GM21576 (cell line): ENCODE data around the gene SNAPC3.

Source experiments
- ATAC-seq: cut with Tn5 transposase; IDR thresholded peaks from one replicate; pipeline ENCODE4 v1.9.1; 2021; ENCODE audit warnings: mild to moderate bottlenecking, moderate library complexity; ENCODE audit not compliant: unreplicated experiment

SNAPC3 gene

DNA sequence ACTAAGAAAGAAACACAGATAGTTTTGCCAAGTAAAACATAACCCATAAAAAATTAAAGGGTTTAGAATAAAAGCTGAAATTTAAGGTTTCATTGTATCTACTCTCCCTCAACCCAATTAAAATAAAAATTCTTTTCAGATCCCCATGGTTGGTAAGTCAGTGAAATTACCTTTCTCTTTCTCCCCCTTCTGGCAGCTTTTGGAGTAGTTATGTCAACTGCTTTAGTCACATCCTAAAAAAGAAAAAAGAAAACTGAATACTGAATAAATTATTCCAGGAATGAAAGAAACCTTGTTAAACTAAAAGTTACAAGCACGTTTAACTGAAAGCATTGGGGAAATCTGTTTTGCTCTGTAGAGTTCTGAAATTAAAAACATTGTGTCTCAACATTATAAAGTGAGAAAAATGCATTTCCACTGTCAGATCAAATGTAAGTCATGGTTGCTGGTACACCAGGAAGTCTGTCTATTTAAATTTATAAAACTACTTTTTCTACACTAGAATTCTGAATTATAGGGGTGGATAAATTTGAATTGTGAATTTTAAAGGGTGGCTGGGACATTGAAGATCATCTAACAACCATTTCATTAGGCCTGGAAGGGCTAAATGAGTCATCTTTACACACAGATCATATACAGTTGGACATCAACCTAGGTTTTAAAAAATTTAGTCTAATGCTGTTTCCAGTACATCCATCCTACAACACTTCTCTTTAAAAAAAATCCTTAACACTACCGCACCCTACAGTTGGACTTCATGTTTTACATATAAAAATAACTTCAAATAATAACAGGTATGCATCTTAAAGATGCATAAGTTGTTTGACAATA lies 63.4 kb downstream of the SNAPC3 start:
- no peak for ATAC-seq

DNA sequence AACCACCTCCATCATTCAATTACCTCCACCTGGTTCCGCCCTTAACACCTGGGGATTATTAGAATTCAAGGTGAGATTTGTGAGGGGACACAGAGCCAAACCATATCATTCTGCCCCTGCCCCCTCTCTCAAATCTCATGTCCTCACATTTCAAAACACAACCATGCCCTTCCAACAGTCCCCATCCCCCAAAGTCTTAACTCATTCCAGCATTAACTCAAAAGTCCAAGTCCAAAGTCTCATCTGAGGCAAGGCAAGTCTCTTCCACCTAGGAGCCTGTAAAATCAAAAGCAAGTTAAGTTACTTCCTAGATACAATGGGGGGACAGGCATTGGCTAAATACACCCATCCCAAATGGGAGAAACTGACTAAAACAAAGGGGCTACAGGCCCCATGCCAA lies 69.3 kb downstream of the SNAPC3 start:
- no peak for ATAC-seq

DNA sequence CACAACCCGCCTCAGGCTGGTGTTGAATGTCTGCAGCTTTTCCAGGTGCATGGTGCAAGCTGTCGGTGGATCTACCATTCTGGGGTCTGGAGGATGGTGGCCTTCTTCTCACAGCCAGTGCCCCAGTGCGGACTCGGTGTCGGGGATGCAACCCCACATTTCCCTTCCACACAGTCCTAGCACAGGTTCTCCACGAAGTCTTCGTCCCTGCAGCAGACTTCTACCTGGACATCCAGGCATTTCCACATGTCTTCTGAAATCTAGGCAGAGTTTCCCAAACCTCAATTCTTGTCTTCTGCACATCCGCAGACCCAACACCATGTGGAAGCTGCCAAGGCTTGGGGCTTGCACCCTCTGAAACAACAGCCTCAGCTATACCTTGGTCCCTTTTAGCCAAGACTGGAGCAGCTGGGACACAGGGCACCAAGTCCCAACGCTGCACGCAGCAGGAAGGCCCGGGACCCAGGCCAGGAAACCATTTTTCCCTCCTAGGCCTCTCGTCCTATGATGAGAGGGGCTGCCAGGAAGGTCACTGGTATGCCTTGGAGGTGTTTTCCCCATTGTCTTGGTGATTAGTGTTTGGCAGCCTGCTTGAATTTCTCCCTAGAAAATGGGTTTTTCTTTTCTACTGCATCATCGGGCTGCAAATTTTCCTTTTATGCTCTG lies 69.9 kb downstream of the SNAPC3 start:
- ATAC-seq = no peak

- no peak for ATAC-seq
Observed at GRCh38 chr9:15498246-15498995, 75.7 kb downstream of the SNAPC3 start.

- no peak for ATAC-seq
Observed at GRCh38 chr9:15499139-15499538, 76.5 kb downstream of the SNAPC3 start.

DNA sequence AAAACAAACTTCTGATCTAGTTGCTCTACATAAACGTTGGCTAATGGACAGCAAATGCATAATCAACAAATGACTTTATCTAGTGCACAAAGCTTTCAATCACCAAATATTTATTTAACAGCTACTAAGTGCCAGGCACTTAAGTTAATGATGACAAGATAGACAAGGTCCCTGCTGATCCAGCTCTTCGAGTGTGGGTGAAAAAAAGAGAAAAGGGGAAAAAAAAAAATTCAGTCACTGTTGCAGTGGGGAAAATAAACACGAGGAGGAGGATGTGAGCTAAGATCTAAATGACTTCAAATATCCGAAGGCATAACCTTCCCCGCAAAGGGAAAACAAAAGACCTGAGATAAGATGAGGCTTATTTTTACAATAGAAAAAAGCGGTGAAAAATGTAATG lies 78.5 kb downstream of the SNAPC3 start:
- ATAC-seq = no peak

DNA sequence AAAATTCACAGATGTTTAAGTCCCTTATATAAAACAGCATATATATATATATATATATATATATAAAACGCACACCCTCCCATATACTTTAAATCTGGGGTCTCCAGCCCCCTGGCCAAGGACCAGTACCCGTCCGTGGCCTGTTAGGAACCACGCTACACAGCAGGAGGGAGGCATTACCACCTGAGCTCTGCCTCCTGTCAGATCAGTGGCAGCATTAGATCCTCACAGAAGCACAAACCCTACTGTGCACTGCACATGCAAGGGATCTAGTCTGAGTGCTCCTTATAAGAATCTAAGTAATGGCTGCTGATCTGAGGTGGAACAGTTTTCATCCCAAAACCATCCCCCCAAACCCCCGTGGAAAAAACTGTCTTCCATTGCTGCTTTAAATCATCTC lies 79.1 kb downstream of the SNAPC3 start:
- ATAC-seq = no peak

DNA sequence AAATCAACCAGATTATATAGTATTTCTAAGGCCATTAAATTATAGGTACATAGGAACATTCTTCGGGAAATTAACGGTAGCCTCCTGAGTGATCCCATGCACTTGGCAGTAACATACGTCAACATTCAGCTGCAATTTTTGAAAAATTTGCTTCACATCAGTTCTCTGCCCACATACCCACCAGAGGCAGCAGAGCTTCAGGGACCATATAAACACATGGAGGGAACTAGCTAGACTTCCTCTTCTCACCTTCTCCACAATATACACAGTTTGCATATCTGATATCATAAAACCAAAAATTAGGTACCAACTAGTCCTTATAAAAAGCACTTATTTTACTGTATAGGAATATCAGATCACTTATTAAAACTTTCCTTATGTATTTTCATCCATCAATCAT lies 83.2 kb downstream of the SNAPC3 start:
- no peak for ATAC-seq

GRCh38 chr9:15509931-15510788 lies 87.5 kb downstream of the SNAPC3 start:
- peak; percentile 28 for ATAC-seq

GRCh38 chr9:15510789-15511575 lies 88.3 kb downstream of the SNAPC3 start, which contains the start of gene PSIP1:
PSIP1 (minus strand) TSS chr9:15510970; CDS start chr9:15510188, 782 bp downstream.
- peak; percentile 81 for ATAC-seq
